Activated T-helper 17 cell treated with anti-CD3 and anti-CD28 coated beads, Interleukin-2, amount 50 U/mL, for 72 hours (primary cell): Measurements from ENCODE around the gene FGF16. TPM values are rescaled to one million over a fixed set of nuclear protein-coding genes. Genes with fewer than 3 reads are reported as not detected.
"Not testable (repeated sequence)": the region's sequence is repeated elsewhere in the genome, so short reads cannot be mapped to it uniquely, and the experiment has no call there.

Experiments used
- ATAC-seq: fragments of 150-1000 bp; cut with Tn5 transposase; replicated peaks from 2 replicates; pipeline ENCODE4 v1.10.0; 2021; ENCODE audit warnings: mild to moderate bottlenecking, moderate library complexity
- H3K27ac Mint-ChIP-seq: one replicate; pipeline ENCODE4 v1.8.0; 2022; ENCODE audit warnings: mixed read lengths
- H3K27me3 Mint-ChIP-seq: one replicate; pipeline ENCODE4 v1.8.0; 2022; ENCODE audit warnings: mixed read lengths
- H3K36me3 Mint-ChIP-seq: one replicate; pipeline ENCODE4 v1.8.0; 2022; ENCODE audit warnings: low read depth, mild to moderate bottlenecking, mixed read lengths
- H3K4me1 Mint-ChIP-seq: one replicate; pipeline ENCODE4 v1.8.0; 2022; ENCODE audit warnings: mixed read lengths
- H3K4me3 Mint-ChIP-seq: one replicate; pipeline ENCODE4 v1.8.0; 2022; ENCODE audit warnings: mild to moderate bottlenecking, mixed read lengths
- H3K9me3 Mint-ChIP-seq: one replicate; pipeline ENCODE4 v1.8.0; 2022; ENCODE audit warnings: mixed read lengths
- total RNA-seq, 2 donors: library from RNA; stranded (reverse); gene quantifications; one replicate each; pipeline ENCODE4 v1.2.3, GENCODE V29; 2022

The FGF16 gene
- total RNA-seq, result not detected

- Mint-ChIP-seq H3K4me1 (no peaks in the 10 kb centered on the region), H3K36me3 (no peaks in the 10 kb centered on the region), H3K9me3 (no peaks in the 10 kb centered on the region), H3K4me3 (peak within 1 kb of the TSS; percentile 74), H3K27ac (no peak within 1 kb of the TSS), H3K27me3 (peaks cover 10% of the 10 kb centered on the region)
- peak; percentile 54 for ATAC-seq
These were observed at the start of gene FGF16 for GRCh38 chrX:77446908-77447652. Gene FGF16 (plus strand): TSS chrX:77447389. CDS start chrX:77447675, 286 bp downstream.

GRCh38 chrX:77398330-77398954, 48.7 kb upstream of the FGF16 start:
- Mint-ChIP-seq H3K4me3 (no peak overlapping the region), H3K27ac (no peak overlapping the region), H3K36me3 (no peaks in the 10 kb centered on the region), H3K4me1 (no peaks in the 10 kb centered on the region), H3K27me3 (no peaks in the 10 kb centered on the region), H3K9me3 (no peaks in the 10 kb centered on the region)
- ATAC-seq, result no peak

- no peak overlapping the region for H3K27ac Mint-ChIP-seq
- no peak for ATAC-seq
- H3K4me3 Mint-ChIP-seq, result no peak overlapping the region
- H3K9me3 Mint-ChIP-seq, result peaks cover 5% of the 10 kb centered on the region
- no peaks in the 10 kb centered on the region for H3K36me3 Mint-ChIP-seq
- H3K27me3 Mint-ChIP-seq, result peaks cover 8% of the 10 kb centered on the region
- H3K4me1 Mint-ChIP-seq, result no peaks in the 10 kb centered on the region
These were observed 42.8 kb upstream of the FGF16 start for GRCh38 chrX:77404419-77404818.

- not testable (repeated sequence) for ATAC-seq, H3K4me1 Mint-ChIP-seq, H3K27ac Mint-ChIP-seq, H3K36me3 Mint-ChIP-seq, H3K9me3 Mint-ChIP-seq, H3K4me3 Mint-ChIP-seq
- peaks cover 19% of the 10 kb centered on the region for H3K27me3 Mint-ChIP-seq
These were observed 39.4 kb upstream of the FGF16 start for GRCh38 chrX:77407821-77408220.

- peaks cover 9% of the 10 kb centered on the region for H3K9me3 Mint-ChIP-seq
- ATAC-seq, result no peak
- no peaks in the 10 kb centered on the region for H3K36me3 Mint-ChIP-seq
- H3K27ac Mint-ChIP-seq, result no peak overlapping the region
- H3K4me1 Mint-ChIP-seq, result no peaks in the 10 kb centered on the region
- peaks cover 19% of the 10 kb centered on the region for H3K27me3 Mint-ChIP-seq
- no peak overlapping the region for H3K4me3 Mint-ChIP-seq
These were observed 34.6 kb upstream of the FGF16 start for GRCh38 chrX:77412631-77413030.

- peaks cover 8% of the 10 kb centered on the region for H3K27me3 Mint-ChIP-seq
- H3K4me1 Mint-ChIP-seq, result no peaks in the 10 kb centered on the region
- H3K9me3 Mint-ChIP-seq, result peaks cover 4% of the 10 kb centered on the region
- no peak for ATAC-seq
- H3K4me3 Mint-ChIP-seq, result no peak overlapping the region
- H3K27ac Mint-ChIP-seq, result no peak overlapping the region
- H3K36me3 Mint-ChIP-seq, result no peaks in the 10 kb centered on the region
These were observed 32.0 kb upstream of the FGF16 start for GRCh38 chrX:77415161-77415560.

GRCh38 chrX:77415882-77416281, 31.3 kb upstream of the FGF16 start:
- Mint-ChIP-seq H3K36me3 (no peaks in the 10 kb centered on the region), H3K4me1 (no peaks in the 10 kb centered on the region), H3K4me3 (no peak overlapping the region), H3K9me3 (no peaks in the 10 kb centered on the region), H3K27ac (no peak overlapping the region), H3K27me3 (peaks cover 4% of the 10 kb centered on the region)
- ATAC-seq, result no peak

GRCh38 chrX:77422891-77423648, 24.1 kb upstream of the FGF16 start:
- no peaks in the 10 kb centered on the region for H3K27me3 Mint-ChIP-seq
- no peak overlapping the region for H3K27ac Mint-ChIP-seq
- ATAC-seq, result no peak
- no peaks in the 10 kb centered on the region for H3K4me1 Mint-ChIP-seq
- no peaks in the 10 kb centered on the region for H3K36me3 Mint-ChIP-seq
- H3K9me3 Mint-ChIP-seq, result no peaks in the 10 kb centered on the region
- H3K4me3 Mint-ChIP-seq, result no peak overlapping the region

GRCh38 chrX:77426811-77427210, 20.4 kb upstream of the FGF16 start:
- Mint-ChIP-seq H3K36me3 (no peaks in the 10 kb centered on the region), H3K4me1 (no peaks in the 10 kb centered on the region), H3K4me3 (no peak overlapping the region), H3K9me3 (no peaks in the 10 kb centered on the region), H3K27me3 (no peaks in the 10 kb centered on the region), H3K27ac (no peak overlapping the region)
- no peak for ATAC-seq

GRCh38 chrX:77427611-77428010, 19.6 kb upstream of the FGF16 start:
- no peaks in the 10 kb centered on the region for H3K36me3 Mint-ChIP-seq
- ATAC-seq, result no peak
- no peaks in the 10 kb centered on the region for H3K27me3 Mint-ChIP-seq
- no peak overlapping the region for H3K27ac Mint-ChIP-seq
- no peak overlapping the region for H3K4me3 Mint-ChIP-seq
- no peaks in the 10 kb centered on the region for H3K4me1 Mint-ChIP-seq
- no peaks in the 10 kb centered on the region for H3K9me3 Mint-ChIP-seq

- Mint-ChIP-seq H3K36me3 (no peaks in the 10 kb centered on the region), H3K4me3 (no peak overlapping the region), H3K4me1 (no peaks in the 10 kb centered on the region), H3K27me3 (no peaks in the 10 kb centered on the region), H3K27ac (no peak overlapping the region), H3K9me3 (no peaks in the 10 kb centered on the region)
- no peak for ATAC-seq
These were observed 18.6 kb upstream of the FGF16 start for GRCh38 chrX:77428551-77428950.

GRCh38 chrX:77431227-77431626, 16.0 kb upstream of the FGF16 start:
- no peaks in the 10 kb centered on the region for H3K27me3 Mint-ChIP-seq
- no peaks in the 10 kb centered on the region for H3K9me3 Mint-ChIP-seq
- no peak for ATAC-seq
- no peaks in the 10 kb centered on the region for H3K36me3 Mint-ChIP-seq
- H3K4me3 Mint-ChIP-seq, result no peak overlapping the region
- H3K4me1 Mint-ChIP-seq, result no peaks in the 10 kb centered on the region
- H3K27ac Mint-ChIP-seq, result no peak overlapping the region

GRCh38 chrX:77433001-77433400, 14.2 kb upstream of the FGF16 start:
- H3K9me3 Mint-ChIP-seq, result no peaks in the 10 kb centered on the region
- H3K27me3 Mint-ChIP-seq, result no peaks in the 10 kb centered on the region
- no peaks in the 10 kb centered on the region for H3K36me3 Mint-ChIP-seq
- no peak overlapping the region for H3K4me3 Mint-ChIP-seq
- no peaks in the 10 kb centered on the region for H3K4me1 Mint-ChIP-seq
- no peak for ATAC-seq
- no peak overlapping the region for H3K27ac Mint-ChIP-seq

GRCh38 chrX:77434962-77435361, 12.2 kb upstream of the FGF16 start:
- H3K27ac Mint-ChIP-seq, result no peak overlapping the region
- no peaks in the 10 kb centered on the region for H3K4me1 Mint-ChIP-seq
- H3K27me3 Mint-ChIP-seq, result no peaks in the 10 kb centered on the region
- no peaks in the 10 kb centered on the region for H3K36me3 Mint-ChIP-seq
- no peak overlapping the region for H3K4me3 Mint-ChIP-seq
- ATAC-seq, result no peak
- no peaks in the 10 kb centered on the region for H3K9me3 Mint-ChIP-seq

- no peak for ATAC-seq
- Mint-ChIP-seq H3K27me3 (no peaks in the 10 kb centered on the region), H3K36me3 (no peaks in the 10 kb centered on the region), H3K4me1 (no peaks in the 10 kb centered on the region), H3K4me3 (no peak overlapping the region), H3K9me3 (no peaks in the 10 kb centered on the region), H3K27ac (no peak overlapping the region)
These were observed 10.9 kb upstream of the FGF16 start for GRCh38 chrX:77436271-77436670.
